Mesenteric fat pad (tissue), 1 donor: ENCODE data around the gene B2M. TPM values are rescaled to one million over a fixed set of nuclear protein-coding genes. Genes with fewer than 3 reads are reported as not detected.
"Not testable (repeated sequence)": the region's sequence is repeated elsewhere in the genome, so short reads cannot be mapped to it uniquely, and the experiment has no call there.

Source experiments
- DNase-seq: peaks from one replicate; pipeline ENCODE4 v3.0.0-alpha.2; 2020; ENCODE audit warnings: low spot score
- total RNA-seq: library from RNA; stranded (reverse); fragmentation: NEBNext Ultra II Directional; extraction: Animal tissue kit (Norgen Biotek cat#: 25700); gene quantifications from one replicate; pipeline ENCODE4 v1.2.1, GENCODE V29; 2021
- donor health status: DM: yes; HTN: yes; CAD: no.

Gene B2M
- total RNA-seq, 1 donor from 2014 or later = 2,407 TPM

GRCh38 chr15:44697014-44697413, 14.3 kb upstream of the B2M start:
- DNase-seq = no peak

DNA sequence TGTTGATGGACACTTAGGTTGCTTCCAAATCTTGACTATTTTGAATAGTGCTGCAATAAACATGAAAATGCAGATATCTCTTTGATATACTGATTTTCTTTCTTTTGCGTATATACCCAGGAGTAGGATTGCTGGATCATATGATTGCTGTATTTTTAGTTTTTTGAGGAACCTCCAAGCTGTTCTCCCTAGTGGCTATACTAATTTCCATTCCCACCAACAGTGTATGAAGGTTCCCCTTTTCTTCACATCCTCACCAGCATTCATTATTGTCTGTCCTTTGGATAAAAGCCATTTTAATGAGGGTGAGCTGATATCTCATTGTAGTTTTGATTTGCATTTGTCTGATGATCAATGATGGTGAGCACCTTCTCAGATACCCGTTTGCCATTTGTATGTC, 12.7 kb upstream of the B2M start:
- no peak for DNase-seq

DNA sequence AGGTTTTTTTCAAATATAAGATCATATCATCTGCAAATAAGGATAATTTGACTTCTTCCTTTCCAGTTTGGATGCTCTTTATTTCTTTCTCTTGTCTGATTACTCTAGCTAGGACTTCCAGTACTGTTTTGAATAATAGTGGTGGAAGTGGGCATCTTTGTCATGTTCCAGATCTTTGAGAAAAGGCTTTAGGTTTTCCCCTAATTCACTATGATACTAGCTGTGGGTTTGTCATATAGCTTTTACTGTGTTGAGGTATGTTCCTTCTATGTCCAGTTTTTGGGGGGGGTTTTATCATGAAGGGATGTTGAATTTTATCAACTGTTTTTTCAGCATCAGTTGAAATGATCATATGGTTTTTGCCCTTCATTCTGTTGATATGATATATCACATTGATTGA, 10.6 kb upstream of the B2M start:
- not testable (repeated sequence) for DNase-seq

- DNase-seq = no peak
These were observed 5.3 kb upstream of the B2M start for GRCh38 chr15:44705986-44706385.

DNA sequence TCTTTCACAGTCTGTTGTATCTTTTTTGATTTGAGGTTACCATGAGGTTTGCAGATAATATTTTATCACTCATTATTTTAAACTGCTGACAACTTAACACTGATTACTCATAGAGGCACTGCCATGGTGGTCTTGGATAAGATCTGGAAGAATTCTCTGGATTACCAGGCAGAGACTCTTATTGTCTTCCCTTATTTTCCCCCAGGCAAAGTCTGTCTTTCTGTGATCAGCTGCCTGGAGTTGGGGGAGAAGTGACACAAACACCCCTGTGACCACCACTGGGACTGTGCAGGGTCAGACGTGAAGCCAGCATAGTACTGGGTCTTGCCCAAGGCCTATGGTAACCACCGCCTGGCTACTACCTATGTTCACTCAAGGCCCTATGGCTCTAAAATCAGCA, 4.9 kb upstream of the B2M start:
- no peak for DNase-seq

DNA sequence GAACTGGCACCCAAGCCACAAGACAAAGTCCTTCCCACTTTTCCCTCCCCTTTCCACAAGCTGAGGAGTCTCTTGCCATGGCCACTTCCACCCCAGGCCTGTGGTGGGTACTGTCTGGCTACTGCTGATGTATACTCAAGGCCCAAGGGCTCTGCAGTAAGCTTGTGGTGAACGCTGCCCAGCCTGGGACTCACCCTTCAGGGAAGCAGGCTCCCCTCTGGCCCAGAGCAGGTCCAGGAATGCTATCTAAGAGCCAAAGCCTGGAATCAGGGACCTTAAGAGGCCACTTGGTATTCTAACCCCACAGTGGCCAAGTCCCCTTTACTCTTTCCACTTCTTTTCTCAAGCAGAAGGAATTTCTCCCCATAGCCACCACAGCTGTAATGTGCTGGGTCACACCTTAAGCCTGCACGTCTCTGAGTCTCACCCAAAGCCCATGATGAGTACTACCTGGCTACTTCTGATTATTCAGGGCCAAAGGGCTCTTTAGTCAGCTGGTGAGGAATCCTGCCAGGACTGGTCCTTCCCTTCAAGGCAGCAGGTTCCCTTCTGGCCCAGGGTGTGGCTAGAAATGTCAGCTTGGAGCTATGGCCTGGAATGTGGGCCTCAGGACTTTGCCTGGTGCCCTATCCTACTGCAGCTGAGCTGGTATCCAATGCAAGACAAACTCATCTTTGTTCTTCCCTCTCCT, 4.2 kb upstream of the B2M start:
- DNase-seq = no peak

- DNase-seq = no peak
These were observed 851 bp upstream of the B2M start for GRCh38 chr15:44710236-44711095.

DNA sequence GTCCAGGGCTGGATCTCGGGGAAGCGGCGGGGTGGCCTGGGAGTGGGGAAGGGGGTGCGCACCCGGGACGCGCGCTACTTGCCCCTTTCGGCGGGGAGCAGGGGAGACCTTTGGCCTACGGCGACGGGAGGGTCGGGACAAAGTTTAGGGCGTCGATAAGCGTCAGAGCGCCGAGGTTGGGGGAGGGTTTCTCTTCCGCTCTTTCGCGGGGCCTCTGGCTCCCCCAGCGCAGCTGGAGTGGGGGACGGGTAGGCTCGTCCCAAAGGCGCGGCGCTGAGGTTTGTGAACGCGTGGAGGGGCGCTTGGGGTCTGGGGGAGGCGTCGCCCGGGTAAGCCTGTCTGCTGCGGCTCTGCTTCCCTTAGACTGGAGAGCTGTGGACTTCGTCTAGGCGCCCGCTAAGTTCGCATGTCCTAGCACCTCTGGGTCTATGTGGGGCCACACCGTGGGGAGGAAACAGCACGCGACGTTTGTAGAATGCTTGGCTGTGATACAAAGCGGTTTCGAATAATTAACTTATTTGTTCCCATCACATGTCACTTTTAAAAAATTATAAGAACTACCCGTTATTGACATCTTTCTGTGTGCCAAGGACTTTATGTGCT, 527 bp downstream of the B2M start:
- DNase-seq = no peak

DNA sequence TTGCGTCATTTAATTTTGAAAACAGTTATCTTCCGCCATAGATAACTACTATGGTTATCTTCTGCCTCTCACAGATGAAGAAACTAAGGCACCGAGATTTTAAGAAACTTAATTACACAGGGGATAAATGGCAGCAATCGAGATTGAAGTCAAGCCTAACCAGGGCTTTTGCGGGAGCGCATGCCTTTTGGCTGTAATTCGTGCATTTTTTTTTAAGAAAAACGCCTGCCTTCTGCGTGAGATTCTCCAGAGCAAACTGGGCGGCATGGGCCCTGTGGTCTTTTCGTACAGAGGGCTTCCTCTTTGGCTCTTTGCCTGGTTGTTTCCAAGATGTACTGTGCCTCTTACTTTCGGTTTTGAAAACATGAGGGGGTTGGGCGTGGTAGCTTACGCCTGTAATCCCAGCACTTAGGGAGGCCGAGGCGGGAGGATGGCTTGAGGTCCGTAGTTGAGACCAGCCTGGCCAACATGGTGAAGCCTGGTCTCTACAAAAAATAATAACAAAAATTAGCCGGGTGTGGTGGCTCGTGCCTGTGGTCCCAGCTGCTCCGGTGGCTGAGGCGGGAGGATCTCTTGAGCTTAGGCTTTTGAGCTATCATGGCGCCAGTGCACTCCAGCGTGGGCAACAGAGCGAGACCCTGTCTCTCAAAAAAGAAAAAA, 1.2 kb downstream of the B2M start:
- no peak for DNase-seq

- DNase-seq = no peak
These were observed 2.0 kb downstream of the B2M start for GRCh38 chr15:44713006-44713966.

GRCh38 chr15:44715142-44715796, 4.0 kb downstream of the B2M start:
- no peak for DNase-seq

GRCh38 chr15:44715797-44716334, 4.5 kb downstream of the B2M start:
- no peak for DNase-seq

DNA sequence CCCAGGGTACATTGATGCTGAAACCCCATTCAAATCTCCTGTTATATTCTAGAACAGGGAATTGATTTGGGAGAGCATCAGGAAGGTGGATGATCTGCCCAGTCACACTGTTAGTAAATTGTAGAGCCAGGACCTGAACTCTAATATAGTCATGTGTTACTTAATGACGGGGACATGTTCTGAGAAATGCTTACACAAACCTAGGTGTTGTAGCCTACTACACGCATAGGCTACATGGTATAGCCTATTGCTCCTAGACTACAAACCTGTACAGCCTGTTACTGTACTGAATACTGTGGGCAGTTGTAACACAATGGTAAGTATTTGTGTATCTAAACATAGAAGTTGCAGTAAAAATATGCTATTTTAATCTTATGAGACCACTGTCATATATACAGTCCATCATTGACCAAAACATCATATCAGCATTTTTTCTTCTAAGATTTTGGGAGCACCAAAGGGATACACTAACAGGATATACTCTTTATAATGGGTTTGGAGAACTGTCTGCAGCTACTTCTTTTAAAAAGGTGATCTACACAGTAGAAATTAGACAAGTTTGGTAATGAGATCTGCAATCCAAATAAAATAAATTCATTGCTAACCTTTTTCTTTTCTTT, 5.8 kb downstream of the B2M start:
- no peak for DNase-seq

DNA sequence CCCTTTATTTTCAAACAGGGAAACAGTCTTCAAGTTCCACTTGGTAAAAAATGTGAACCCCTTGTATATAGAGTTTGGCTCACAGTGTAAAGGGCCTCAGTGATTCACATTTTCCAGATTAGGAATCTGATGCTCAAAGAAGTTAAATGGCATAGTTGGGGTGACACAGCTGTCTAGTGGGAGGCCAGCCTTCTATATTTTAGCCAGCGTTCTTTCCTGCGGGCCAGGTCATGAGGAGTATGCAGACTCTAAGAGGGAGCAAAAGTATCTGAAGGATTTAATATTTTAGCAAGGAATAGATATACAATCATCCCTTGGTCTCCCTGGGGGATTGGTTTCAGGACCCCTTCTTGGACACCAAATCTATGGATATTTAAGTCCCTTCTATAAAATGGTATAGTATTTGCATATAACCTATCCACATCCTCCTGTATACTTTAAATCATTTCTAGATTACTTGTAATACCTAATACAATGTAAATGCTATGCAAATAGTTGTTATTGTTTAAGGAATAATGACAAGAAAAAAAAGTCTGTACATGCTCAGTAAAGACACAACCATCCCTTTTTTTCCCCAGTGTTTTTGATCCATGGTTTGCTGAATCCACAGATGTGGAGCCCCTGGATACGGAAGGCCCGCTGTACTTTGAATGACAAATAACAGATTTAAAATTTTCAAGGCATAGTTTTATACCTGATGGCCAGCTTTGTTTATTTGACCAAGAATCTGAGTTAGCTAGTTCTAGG, 7.0 kb downstream of the B2M start:
- DNase-seq = no peak

GRCh38 chr15:44718927-44719292, 7.6 kb downstream of the B2M start:
- no peak for DNase-seq

- no peak for DNase-seq
These were observed 8.1 kb downstream of the B2M start for GRCh38 chr15:44719293-44719999.

DNA sequence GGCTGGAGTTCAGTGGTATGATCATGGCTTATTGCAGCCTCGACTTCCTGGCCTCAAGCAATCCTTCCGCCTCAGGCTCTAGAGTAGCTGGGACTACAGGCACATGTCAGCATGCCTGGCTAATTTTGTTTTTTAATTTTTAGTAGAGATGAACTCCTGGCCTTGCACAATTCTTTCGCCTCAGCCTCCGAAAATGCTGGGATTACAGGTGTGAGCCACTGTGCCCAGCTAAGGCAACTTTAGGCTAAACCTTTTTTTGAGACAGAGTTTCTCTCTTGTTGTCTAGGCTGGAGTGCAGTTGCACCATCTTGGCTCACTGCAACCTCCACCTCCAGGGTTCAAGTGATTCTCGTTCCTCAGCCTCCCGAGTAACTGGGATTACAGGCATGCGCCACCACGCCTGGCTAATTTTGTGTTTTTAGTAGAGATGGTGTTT, 8.7 kb downstream of the B2M start:
- not testable (repeated sequence) for DNase-seq
